Prostate gland (tissue), 2 donors: Measurements from ENCODE around the gene C2CD3.

Source experiments
- POLR2A ChIP-seq: fragments of 450-650 bp; IDR thresholded peaks from one replicate; pipeline ENCODE4 v1.6.1; 2016; ENCODE audit warnings: antibody characterized with exemption, mild to moderate bottlenecking
- TF ChIP-seq, protein P1 (sequence below), 4 experiments: fragments of 200-600 bp in 2 of 4; fragments of 450-650 bp in 2 of 4; sonication (generic) in 2 of 4; IDR thresholded peaks; 1 replicate in 3 of 4; 2 replicates in 1 of 4; pipeline ENCODE4 v1.5.1; 2016 to 2019; ENCODE audit warnings: antibody characterized with exemption in 4 of 4, mild to moderate bottlenecking in 2 of 4, moderate library complexity in 2 of 4

DNA sequence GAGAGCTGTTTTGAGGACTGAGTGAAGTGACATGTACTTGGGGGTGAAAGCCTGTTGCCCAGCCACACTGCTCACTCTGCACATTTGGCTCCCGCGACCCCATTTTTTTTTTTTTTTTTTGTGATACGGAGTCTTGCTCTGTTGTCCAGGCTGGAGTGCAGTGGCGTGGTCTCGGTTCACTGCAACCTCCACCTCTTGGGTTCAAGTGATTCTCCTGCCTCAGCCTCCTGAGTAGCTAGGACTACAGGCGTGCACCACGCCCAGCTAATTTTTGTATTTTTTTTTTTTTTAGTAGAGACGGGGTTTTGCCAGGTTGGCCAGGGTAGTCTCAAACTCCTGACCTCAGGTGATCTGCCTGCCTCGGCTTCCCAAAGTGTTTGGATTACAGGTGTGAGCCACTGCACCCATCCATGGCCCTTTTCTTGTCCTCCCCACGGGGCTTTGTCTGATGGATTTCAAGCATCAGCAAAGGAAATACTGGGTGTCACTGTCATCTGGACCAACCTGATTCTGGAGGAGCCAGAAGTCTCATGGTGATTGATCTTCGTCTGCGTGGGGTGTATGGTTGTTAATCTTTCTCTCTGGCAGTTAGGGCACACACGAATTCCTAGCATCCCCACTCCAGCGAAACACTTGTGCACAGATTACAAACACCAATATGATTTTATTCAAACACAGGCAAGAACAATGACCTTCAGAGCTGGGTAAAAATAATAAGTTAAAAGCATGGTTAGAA is 158.6 kb downstream of the C2CD3 start:
- TF ChIP-seq, protein P1, sequence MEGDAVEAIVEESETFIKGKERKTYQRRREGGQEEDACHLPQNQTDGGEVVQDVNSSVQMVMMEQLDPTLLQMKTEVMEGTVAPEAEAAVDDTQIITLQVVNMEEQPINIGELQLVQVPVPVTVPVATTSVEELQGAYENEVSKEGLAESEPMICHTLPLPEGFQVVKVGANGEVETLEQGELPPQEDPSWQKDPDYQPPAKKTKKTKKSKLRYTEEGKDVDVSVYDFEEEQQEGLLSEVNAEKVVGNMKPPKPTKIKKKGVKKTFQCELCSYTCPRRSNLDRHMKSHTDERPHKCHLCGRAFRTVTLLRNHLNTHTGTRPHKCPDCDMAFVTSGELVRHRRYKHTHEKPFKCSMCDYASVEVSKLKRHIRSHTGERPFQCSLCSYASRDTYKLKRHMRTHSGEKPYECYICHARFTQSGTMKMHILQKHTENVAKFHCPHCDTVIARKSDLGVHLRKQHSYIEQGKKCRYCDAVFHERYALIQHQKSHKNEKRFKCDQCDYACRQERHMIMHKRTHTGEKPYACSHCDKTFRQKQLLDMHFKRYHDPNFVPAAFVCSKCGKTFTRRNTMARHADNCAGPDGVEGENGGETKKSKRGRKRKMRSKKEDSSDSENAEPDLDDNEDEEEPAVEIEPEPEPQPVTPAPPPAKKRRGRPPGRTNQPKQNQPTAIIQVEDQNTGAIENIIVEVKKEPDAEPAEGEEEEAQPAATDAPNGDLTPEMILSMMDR (IDR thresholded peaks at IDR 0.05), result no peak
- no peak for TF ChIP-seq POLR2A
